AG04449 (cell line): ENCODE results near the gene ACTA1.

Experiments
- CTCF ChIA-PET: fragments of 350-600 bp; formaldehyde crosslinking; extraction: SDS; loops from one replicate; lab custom pipeline; 2021; ENCODE audit warnings: antibody characterized with exemption; lab: Yijun Ruan, JAX
- POLR2A ChIA-PET: fragments of 400-600, 350-600 bp; formaldehyde crosslinking; extraction: SDS; loops from one replicate; lab custom pipeline; 2020; ENCODE audit warnings: antibody characterized with exemption, inconsistent platforms; lab: Yijun Ruan, JAX
- DNase-seq: peaks from one replicate; pipeline ENCODE4 v3.0.0-alpha.2; 2010; ENCODE audit warnings: low read depth, low spot score
- H3K4me3 ChIP-seq: 2 replicates; pipeline ENCODE4 v1.5.1; 2011; ENCODE audit warnings: low read depth, mild to moderate bottlenecking, control low read depth, low read length
- TF ChIP-seq, protein P1 (sequence below): IDR thresholded peaks from one replicate; pipeline ENCODE4 v1.5.1; 2011; ENCODE audit warnings: mild to moderate bottlenecking, moderate library complexity, low read length, control low read depth, inconsistent platforms; ENCODE audit not compliant: insufficient read depth; ENCODE audit errors: missing control alignments

Gene ACTA1

DNA sequence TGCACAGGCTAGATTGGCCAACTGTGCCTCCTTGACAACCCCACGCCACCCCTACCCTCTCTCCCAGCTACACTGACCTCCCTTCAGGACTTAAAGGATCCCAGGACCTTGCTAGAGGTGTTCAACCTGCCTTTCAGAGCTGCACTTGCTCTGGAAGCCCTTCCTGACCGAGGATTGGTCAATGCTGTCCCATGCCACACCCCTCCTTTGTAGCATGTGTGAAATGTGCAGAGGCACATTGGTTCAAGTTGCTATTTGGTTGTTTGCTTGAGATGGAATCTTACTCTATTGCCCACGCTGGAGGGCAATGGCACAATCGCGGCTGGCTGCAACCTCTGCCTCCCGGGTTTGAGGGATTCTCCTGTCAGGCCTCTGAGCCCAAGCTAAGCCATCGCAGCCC, 21.8 kb downstream of the ACTA1 start:
- TF ChIP-seq, protein P1, sequence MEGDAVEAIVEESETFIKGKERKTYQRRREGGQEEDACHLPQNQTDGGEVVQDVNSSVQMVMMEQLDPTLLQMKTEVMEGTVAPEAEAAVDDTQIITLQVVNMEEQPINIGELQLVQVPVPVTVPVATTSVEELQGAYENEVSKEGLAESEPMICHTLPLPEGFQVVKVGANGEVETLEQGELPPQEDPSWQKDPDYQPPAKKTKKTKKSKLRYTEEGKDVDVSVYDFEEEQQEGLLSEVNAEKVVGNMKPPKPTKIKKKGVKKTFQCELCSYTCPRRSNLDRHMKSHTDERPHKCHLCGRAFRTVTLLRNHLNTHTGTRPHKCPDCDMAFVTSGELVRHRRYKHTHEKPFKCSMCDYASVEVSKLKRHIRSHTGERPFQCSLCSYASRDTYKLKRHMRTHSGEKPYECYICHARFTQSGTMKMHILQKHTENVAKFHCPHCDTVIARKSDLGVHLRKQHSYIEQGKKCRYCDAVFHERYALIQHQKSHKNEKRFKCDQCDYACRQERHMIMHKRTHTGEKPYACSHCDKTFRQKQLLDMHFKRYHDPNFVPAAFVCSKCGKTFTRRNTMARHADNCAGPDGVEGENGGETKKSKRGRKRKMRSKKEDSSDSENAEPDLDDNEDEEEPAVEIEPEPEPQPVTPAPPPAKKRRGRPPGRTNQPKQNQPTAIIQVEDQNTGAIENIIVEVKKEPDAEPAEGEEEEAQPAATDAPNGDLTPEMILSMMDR: no peak
- no peak overlapping the region for H3K4me3 ChIP-seq
- ChIA-PET CTCF (no interaction called here), POLR2A (no interaction called here)
- no peak for DNase-seq

DNA sequence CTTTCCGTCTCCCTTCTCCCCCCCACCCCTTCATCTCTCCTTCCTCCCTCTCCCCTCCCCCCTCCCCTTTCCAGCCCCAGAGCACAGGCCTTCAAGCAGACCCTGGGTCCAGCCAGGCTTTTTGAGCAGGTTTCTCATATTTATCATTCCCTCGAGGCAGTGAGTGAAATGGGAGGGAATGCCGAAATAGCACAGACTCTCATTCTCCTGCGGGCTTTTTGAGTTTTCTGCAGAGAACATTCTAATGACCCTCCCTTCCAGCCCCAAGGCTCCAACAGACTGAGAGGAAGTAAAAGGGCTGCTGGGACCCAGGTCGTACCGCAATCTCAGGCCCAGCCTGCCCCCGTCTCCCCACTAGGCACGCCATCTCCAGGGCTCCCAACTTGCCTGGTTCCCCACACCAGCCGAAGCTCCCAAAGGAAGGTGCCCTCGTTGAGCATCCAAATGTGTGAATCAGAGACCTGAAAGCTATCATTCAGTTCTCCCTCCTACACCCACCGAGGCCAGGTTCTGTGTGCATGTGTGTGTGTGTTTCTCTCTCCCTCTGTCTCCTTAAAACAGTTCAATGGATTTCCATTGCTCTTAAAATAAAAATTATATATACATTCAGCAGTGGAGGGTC, 22.3 kb downstream of the ACTA1 start:
- no peak for DNase-seq
- POLR2A ChIA-PET: interaction anchor here (1.6 kb wide), 1 partner anchor 26 kb away, joined by 3 read pairs; no protein-coding TSS in a partner anchor
- H3K4me3 ChIP-seq: no peak overlapping the region
- TF ChIP-seq, protein P1: no peak
- CTCF ChIA-PET: no interaction called here

DNA sequence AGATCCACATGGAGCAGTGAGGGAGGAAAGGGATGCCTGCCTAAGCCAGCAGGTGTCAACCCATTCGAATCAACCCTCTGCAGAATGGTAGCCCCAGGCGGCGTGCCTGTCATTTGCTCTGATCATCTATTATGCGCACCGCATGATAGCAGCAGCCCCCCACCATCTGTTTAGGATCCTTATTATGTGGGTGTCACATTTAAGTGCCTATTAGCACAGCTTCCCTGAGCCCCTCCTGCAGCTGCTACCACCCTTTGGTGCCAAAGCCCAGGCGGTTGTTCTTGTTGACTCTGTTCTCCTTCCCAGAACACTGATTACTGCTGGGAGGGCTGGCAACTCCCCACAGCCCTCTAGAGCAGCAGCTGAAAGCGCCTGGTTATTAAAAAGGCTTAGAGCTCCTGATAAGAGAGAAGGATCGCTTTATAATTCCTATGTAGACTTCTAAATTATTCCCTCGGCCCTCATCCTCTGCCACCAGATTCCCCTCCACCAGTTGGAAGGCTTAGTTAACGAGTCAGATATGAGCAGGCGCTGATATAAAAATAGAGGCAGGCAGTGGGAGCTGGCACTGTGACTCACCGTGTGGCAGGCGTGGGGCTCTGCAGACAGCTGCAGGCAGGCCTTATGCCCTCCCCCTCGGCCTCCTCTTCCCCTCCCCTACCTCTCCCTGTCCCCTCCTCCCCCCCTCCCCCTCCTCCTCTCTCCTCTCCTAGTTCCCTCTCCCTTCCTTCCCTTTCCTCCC, 23.0 kb downstream of the ACTA1 start:
- TF ChIP-seq, protein P1: no peak
- POLR2A ChIA-PET: interaction anchor here (1.6 kb wide), 1 partner anchor 27 kb away, joined by 3 read pairs; no protein-coding TSS in a partner anchor
- no peak for DNase-seq
- no peak overlapping the region; the same call in 1 of the 2 replicates for H3K4me3 ChIP-seq
- CTCF ChIA-PET: no interaction called here

DNA sequence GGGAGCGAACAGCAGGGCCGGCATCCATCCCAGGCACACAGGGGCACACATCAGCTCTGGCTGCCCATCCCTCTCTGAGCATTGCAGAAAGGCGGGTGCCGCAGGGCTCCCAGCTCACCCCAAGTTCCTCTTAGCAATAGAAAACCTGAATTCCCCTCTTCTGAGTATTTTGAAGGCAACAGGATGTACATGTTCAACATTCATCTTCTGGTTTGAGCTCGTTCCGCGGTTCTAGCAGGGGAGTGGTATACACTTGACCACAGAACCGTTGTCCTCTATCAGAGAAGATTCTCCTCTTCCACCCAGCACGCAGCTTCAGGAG, 23.6 kb downstream of the ACTA1 start:
- TF ChIP-seq, protein P1: no peak
- no peak for DNase-seq
- ChIA-PET CTCF (interaction anchor here (2.0 kb wide), 1 partner anchor 13 kb away, joined by 5 read pairs; no protein-coding TSS in a partner anchor), POLR2A (interaction anchor here (1.6 kb wide), 1 partner anchor 27 kb away, joined by 3 read pairs; no protein-coding TSS in a partner anchor)
- H3K4me3 ChIP-seq: no peak overlapping the region

DNA sequence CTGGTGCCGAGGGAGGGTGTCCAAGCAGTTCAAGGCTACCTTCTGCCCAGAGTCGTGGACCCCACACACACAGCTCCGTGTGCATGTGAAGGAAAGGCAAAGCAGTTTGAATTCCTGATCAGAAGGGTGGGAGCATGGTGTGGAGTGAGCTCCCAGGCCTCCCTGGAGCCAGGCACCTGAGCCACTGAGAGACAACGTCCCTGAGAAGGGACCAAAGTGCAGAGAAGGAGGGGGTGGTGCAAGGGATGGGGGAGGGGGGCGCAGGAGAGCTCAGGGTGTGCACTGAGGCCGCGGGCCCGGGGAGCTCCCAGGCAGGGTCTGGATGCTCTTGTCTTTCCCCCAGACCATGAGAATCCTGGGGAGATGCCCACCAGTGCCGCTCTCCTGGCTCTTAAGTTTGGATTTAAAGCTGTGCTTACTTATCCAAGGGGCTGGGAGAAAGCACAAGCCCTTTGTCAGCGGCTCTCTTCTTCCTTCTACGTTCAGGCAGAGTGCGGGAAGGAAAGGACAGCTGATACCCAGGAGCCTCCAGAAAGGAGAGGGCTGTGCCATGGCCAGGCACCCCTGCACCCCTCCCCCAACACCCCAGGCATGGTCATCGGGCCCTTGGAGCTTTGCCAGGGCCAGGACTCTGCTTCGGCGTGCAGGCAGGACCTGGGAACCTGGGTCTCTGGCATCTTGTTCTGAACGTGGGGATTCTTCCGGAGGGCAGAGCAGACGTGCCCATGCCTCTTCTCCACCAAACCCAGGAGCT, 24.1 kb downstream of the ACTA1 start:
- POLR2A ChIA-PET: interaction anchor here (1.6 kb wide), 1 partner anchor 28 kb away, joined by 3 read pairs; no protein-coding TSS in a partner anchor
- TF ChIP-seq, protein P1: no peak
- DNase-seq: no peak
- H3K4me3 ChIP-seq: no peak overlapping the region
- CTCF ChIA-PET: interaction anchor here (2.0 kb wide), 1 partner anchor 13 kb away, joined by 5 read pairs; no protein-coding TSS in a partner anchor
